Activated CD8-positive, alpha-beta memory T cell treated with anti-CD3 and anti-CD28 coated beads, Interleukin-2, amount 10 ng/mL, durations not matched to agents 7 days and 5 days (primary cell): ENCODE measurements around the gene TIPIN. TPM values are rescaled to one million over a fixed set of nuclear protein-coding genes. Genes with fewer than 3 reads are reported as not detected.
A peak's percentile ranks its signal among the peaks of the same experiment; 100 is the strongest.
"Not testable (repeated sequence)": the region's sequence is repeated elsewhere in the genome, so short reads cannot be mapped to it uniquely, and the experiment has no call there.

Experiments
- ATAC-seq: fragments of 150-1000 bp; cut with Tn5 transposase; one replicate; pipeline ENCODE4 v1.10.0; 2021; ENCODE audit warnings: moderate library complexity
- CTCF ChIA-PET: fragments of 350-600 bp; sonication (Branson Sonifier 250); formaldehyde crosslinking; loops from one replicate; lab custom pipeline; 2021; ENCODE audit warnings: antibody characterized with exemption; lab: Charles Lee
- DNase-seq: peaks from one replicate; pipeline ENCODE4 v3.0.0-alpha.2; 2020
- H3K27ac Mint-ChIP-seq: one replicate; pipeline ENCODE4 v1.8.0; 2021; ENCODE audit warnings: mild to moderate bottlenecking, mixed read lengths
- H3K27me3 Mint-ChIP-seq: one replicate; pipeline ENCODE4 v1.8.0; 2021; ENCODE audit warnings: mixed read lengths
- H3K36me3 Mint-ChIP-seq: one replicate; pipeline ENCODE4 v1.8.0; 2021; ENCODE audit warnings: mild to moderate bottlenecking, mixed read lengths
- H3K4me1 Mint-ChIP-seq: one replicate; pipeline ENCODE4 v1.8.0; 2021; ENCODE audit warnings: mixed read lengths
- H3K4me3 Mint-ChIP-seq: one replicate; pipeline ENCODE4 v1.8.0; 2021; ENCODE audit warnings: mild to moderate bottlenecking, moderate library complexity, mixed read lengths
- H3K9me3 Mint-ChIP-seq: one replicate; pipeline ENCODE4 v1.8.0; 2022; ENCODE audit warnings: low read depth, mixed read lengths
- total RNA-seq, 2 experiments: library from RNA; stranded (reverse); gene quantifications; one replicate each; pipeline ENCODE4 v1.2.3, GENCODE V29; 2021

Gene TIPIN
- total RNA-seq, 2 experiments from 2014 or later = 34.3 to 40.2 TPM

DNA sequence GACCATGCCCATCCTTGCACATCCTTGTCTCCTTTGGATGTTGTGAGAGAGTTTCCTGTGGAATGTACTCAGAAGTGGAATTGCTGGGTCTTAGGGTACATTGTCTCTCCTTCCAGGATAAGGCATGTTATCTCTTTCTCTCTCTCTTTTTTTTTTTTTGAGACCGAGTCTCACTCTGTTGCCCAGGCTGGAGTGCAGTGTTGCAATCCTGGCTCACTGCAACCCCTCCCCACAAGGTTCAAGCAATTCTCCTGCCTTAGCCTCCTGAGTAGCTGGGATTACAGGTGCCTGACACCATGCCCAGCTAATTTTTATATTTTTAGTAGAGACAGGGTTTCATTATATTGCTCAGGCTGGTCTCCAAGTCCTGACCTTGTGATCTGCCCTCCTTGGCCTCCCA lies 36.6 kb upstream of the TIPIN start:
- CTCF ChIA-PET = interaction anchor here (3.9 kb wide), 1 partner anchor 105 kb away, joined by 16 read pairs; the partner anchor contains the start of gene SNAPC5
- not testable (repeated sequence) for H3K9me3 Mint-ChIP-seq, DNase-seq, ATAC-seq, H3K27me3 Mint-ChIP-seq, H3K27ac Mint-ChIP-seq, H3K4me3 Mint-ChIP-seq
- Mint-ChIP-seq H3K36me3 (peaks cover 48% of the 10 kb centered on the region), H3K4me1 (peaks cover 69% of the 10 kb centered on the region)

DNA sequence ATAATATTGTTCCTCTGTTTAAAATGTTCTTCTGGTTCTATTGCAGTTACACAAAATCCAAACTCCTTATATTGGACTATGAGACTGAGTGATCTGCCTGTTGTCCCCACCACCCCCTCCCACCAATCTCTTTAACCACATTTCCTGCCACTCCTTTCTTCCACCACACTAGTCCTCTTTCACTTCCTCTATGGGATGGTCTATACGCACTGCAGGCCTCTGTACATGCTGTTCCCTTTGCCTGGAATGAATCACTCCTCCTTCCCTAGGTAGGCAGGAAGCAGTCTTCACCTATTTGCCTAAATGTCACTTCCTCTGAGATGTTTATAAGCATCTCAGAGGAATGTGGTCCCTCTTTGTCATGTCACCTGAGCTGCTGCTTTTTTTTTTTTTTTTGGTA lies 34.2 kb upstream of the TIPIN start:
- Mint-ChIP-seq H3K4me1 (peaks cover 71% of the 10 kb centered on the region), H3K4me3 (peak overlapping the region; percentile 97), H3K9me3 (no peaks in the 10 kb centered on the region), H3K27ac (peak overlapping the region; percentile 83), H3K27me3 (no peaks in the 10 kb centered on the region), H3K36me3 (peaks cover 41% of the 10 kb centered on the region)
- ATAC-seq (peak; percentile 4), DNase-seq (peak; percentile 53)
- CTCF ChIA-PET = interaction anchor here (1.7 to 7.2 kb wide), 3 partner anchors 13 to 108 kb away, joined by 5 to 119 read pairs (median 8); partner anchors contain the start of gene SNAPC5

DNA sequence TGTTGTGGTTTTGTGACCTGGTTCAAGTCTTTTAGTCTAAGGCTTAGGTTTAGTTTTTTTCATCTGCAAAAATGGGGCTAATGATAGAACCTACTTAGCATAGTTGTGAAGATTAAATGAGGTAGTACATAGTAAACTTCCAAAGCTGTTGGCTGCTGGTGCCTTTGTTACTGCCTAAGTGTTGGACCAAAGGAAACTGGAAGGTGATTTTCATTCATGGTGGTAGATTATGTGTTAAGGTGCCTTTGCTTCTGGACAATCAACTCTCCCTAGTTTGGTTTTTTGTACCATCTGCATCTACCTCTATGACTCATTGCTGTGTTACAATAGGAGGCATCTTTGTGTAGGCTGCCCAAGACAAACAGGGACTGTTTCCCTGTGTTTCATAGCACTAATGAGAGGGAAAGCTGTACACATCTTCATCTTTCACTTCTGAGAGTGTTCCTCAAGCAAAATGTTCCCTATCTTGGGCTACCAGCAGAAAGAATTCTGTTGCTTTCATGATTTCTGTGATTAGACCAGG lies 33.4 kb upstream of the TIPIN start:
- Mint-ChIP-seq H3K4me1 (peaks cover 69% of the 10 kb centered on the region), H3K9me3 (no peaks in the 10 kb centered on the region), H3K27me3 (no peaks in the 10 kb centered on the region), H3K36me3 (peaks cover 37% of the 10 kb centered on the region), H3K4me3 (peak overlapping the region; percentile 97), H3K27ac (peak overlapping the region; percentile 83)
- CTCF ChIA-PET = interaction anchor here (1.7 to 7.2 kb wide), 4 partner anchors 14 to 115 kb away, joined by 5 to 119 read pairs (median 14); partner anchors contain the start of genes RPL4, SNAPC5 and ZWILCH
- ATAC-seq (no peak), DNase-seq (no peak)

DNA sequence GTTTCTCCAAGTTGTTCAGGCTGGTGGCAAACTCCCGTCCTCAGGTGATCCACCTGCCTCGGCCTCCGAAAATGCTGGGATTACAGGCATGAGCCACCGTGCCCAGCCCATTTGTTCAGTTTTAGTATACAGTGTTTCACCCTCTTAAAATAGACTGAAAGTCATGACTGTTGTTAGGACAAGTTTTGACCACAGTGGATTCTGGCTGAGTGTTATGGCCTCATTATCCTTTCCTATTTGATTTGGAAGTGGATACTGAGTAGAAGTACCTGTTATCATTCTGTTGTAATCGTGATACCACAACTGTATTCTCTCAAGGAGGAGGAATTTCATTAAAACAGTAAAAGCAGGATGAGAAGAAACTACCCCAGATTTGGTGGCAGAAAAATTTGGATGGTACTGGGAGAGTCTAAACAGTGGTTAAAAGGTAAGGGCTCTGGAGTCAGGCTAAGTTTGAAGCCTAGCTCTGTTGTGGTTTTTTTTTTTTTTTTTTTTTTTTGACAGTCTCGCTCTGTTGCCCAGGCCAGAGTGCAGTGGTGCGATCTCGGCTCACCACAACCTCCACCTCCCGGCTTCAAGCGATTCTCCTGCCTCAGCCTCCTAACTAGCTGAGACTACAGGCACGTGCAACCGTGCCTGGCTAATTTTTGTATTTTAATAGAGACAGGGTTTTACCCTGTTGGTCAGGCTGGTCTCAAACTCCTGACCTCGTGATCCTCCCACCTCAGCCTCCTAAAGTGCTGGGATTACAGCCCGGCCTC lies 32.8 kb upstream of the TIPIN start:
- DNase-seq (peak; percentile 72), ATAC-seq (no peak)
- Mint-ChIP-seq H3K9me3 (no peaks in the 10 kb centered on the region), H3K27ac (peak overlapping the region; percentile 83), H3K4me1 (peaks cover 64% of the 10 kb centered on the region), H3K36me3 (peaks cover 36% of the 10 kb centered on the region), H3K4me3 (peak overlapping the region; percentile 97), H3K27me3 (no peaks in the 10 kb centered on the region)
- CTCF ChIA-PET = interaction anchor here (3.3 to 7.2 kb wide), 3 partner anchors 14 to 116 kb away, joined by 8 to 119 read pairs (median 21); partner anchors contain the start of genes RPL4, SNAPC5 and ZWILCH

DNA sequence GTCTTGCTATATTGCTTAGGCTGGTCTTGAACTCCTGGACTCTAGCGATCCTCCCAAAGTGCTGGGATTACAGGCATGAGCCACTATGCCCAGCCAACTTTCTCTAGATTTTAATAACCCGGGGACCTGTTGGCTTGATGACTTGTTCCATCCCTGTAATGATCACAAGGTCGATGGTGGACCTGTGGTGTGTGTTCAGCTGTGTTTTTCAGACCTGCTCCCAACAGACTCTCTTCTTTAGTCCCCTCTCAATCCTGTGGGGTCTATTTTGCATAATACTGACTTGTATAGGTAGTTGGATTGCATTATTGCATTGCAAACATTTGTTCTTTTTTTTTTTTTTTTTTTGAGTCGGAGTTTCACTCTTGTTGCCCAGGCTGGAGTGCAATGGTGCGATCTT lies 32.1 kb upstream of the TIPIN start:
- H3K9me3 Mint-ChIP-seq = no peaks in the 10 kb centered on the region
- H3K4me1 Mint-ChIP-seq = peaks cover 58% of the 10 kb centered on the region
- H3K27ac Mint-ChIP-seq = peak overlapping the region; percentile 83
- H3K4me3 Mint-ChIP-seq = peak overlapping the region; percentile 97
- ATAC-seq = no peak
- H3K36me3 Mint-ChIP-seq = peaks cover 33% of the 10 kb centered on the region
- DNase-seq = no peak
- CTCF ChIA-PET = interaction anchor here (0.8 to 7.2 kb wide), 9 partner anchors 13 to 532 kb away, joined by 3 to 119 read pairs (median 12); partner anchors contain the start of genes RPL4, SNAPC5, TIPIN and ZWILCH
- no peaks in the 10 kb centered on the region for H3K27me3 Mint-ChIP-seq

DNA sequence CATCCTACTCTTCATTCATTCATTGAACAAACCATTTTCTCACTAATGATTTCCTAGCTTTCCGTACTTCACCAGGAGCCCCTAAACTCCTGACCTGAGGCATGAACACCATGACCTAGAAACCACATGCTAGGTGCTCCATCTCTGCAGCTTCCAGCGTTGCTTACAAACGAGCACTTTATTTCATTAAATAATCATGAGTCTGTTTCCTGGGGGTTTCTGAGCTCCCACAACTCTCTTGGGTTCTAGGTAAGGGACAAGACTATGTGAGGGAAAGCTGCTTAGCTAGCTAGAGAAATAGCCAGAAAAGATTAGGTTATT lies 31.5 kb upstream of the TIPIN start:
- Mint-ChIP-seq H3K4me1 (peaks cover 56% of the 10 kb centered on the region), H3K27ac (peak overlapping the region; percentile 82), H3K4me3 (peak overlapping the region; percentile 97), H3K27me3 (no peaks in the 10 kb centered on the region), H3K9me3 (no peaks in the 10 kb centered on the region), H3K36me3 (peaks cover 30% of the 10 kb centered on the region)
- DNase-seq (no peak), ATAC-seq (no peak)
- CTCF ChIA-PET = interaction anchor here (0.6 to 7.2 kb wide), 15 partner anchors 8 to 531 kb away, joined by 3 to 119 read pairs (median 5); partner anchors contain the start of genes RPL4, SNAPC5, TIPIN and ZWILCH

DNA sequence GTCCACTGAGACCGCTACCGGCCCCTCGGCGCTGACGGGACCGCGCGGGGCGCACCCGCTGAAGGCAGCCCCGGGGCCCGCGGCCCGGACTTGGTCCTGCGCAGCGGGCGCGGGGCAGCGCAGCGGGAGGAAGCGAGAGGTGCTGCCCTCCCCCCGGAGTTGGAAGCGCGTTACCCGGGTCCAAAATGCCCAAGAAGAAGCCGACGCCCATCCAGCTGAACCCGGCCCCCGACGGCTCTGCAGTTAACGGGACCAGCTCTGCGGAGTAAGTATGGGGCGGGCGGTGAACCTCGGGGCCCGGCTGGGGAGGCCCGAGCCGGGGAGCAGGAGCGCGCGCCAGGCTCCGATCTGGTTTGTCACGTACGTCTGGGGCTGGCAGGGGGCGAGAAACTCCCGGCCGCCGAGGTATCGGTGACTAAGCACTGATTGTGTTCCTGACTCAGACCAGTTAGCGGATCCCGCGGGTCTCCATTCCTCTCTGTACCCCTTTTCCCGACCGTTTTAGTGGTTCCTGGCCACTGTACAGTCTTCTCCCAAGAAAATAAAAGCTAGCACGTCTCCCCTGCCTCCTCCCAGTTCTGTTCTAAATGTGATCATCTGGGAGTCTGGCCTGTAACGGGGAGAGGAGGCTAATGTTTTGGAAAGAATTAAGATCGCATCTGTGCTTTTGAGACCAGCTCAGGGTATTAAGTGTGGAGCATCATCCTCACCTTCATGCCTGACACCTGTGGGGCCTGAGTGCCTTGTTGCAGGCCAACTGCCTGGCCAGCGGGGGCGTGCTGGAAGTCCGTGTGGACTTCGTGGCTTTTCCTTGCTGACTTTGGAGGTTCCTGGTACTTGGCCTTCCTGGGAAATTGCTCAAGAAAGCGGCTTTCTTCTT lies 30.9 kb upstream of the TIPIN start:
- CTCF ChIA-PET = interaction anchor here (0.6 to 7.2 kb wide), 17 partner anchors 8 to 530 kb away, joined by 3 to 119 read pairs (median 4); partner anchors contain the start of genes RPL4, SNAPC5, TIPIN and ZWILCH

DNA sequence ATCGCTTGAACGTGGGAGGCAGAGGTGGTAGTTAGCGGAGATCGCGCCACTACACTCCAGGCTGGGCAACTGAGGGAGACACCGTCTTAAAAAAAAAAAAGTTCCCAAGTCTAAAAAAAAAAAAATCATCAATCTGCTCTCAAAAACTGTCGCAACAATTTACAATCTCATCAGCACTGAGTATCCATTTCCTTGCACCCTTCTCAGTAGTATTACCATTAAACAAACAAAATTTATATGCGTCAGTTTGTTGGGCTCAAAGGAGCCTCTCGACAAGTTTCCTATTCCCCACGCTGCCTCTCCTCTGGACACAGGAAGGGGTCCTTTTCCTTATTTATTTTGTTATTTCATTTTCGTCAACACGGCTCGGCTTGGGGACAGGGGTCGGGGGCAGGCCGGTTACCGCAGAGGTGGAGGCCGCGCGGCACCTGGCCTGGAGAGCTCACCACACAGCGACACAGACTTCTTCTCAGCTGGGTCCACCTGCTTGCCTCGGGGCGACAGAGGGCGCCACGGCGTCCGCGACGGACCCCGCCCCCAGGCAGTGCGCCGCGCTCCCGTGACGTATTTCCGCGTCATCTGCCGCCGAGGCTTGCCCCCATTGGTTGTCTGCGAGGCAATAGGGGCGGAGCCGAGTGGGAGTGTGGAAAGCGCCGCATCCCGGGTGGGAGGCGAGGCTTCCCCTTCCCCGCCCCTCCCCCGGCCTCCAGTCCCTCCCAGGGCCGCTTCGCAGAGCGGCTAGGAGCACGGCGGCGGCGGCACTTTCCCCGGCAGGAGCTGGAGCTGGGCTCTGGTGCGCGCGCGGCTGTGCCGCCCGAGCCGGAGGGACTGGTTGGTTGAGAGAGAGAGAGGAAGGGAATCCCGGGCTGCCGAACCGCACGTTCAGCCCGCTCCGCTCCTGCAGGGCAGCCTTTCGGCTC lies 30.0 kb upstream of the TIPIN start, which contains the start of gene MAP2K1:
Gene MAP2K1 (plus strand): TSS at position 709 of the 920 bp plus-strand sequence. CDS start 436 bp downstream, outside the sequence.
- CTCF ChIA-PET = interaction anchor here (0.7 to 7.2 kb wide), 15 partner anchors 8 to 118 kb away, joined by 3 to 119 read pairs (median 4); partner anchors contain the start of genes RPL4, SNAPC5, TIPIN and ZWILCH
- DNase-seq = peak; percentile 99
- peak within 1 kb of the TSS; percentile 99 for H3K27ac Mint-ChIP-seq
- H3K4me1 Mint-ChIP-seq = peaks cover 45% of the 10 kb centered on the region
- peak within 1 kb of the TSS; percentile 97 for H3K4me3 Mint-ChIP-seq
- no peaks in the 10 kb centered on the region for H3K27me3 Mint-ChIP-seq
- no peaks in the 10 kb centered on the region for H3K9me3 Mint-ChIP-seq
- ATAC-seq = peak; percentile 87
- peaks cover 21% of the 10 kb centered on the region for H3K36me3 Mint-ChIP-seq

More for the DNA sequence above, 30.9 kb upstream of the TIPIN start:
- Mint-ChIP-seq H3K9me3 (no peaks in the 10 kb centered on the region), H3K27me3 (no peaks in the 10 kb centered on the region), H3K4me1 (peaks cover 53% of the 10 kb centered on the region), H3K27ac (peak overlapping the region; percentile 82), H3K36me3 (peaks cover 28% of the 10 kb centered on the region), H3K4me3 (peak overlapping the region; percentile 97)
- DNase-seq (peak; percentile 79), ATAC-seq (peak; percentile 36)

DNA sequence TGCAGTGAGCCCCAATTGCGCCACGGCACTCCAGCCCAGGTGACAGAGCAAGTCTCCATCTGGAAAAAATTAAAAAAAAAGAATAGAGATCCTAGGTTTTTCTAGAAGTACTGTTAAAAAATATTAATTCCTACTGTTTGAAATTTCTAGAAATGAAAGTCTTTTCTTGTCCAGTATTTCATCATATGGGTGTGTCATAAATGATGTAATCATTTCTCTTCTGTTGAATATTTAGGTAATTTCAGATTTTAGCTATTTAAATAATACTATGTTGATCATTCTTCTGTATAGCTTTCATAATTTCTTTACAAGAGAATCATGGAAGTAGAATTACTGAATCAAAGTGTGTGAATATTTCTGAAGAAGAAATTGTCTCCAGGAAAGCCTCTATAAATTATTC lies 24.9 kb upstream of the TIPIN start:
- peaks cover 15% of the 10 kb centered on the region for H3K4me1 Mint-ChIP-seq
- H3K36me3 Mint-ChIP-seq, ATAC-seq, H3K9me3 Mint-ChIP-seq, DNase-seq, H3K27ac Mint-ChIP-seq, H3K4me3 Mint-ChIP-seq, CTCF ChIA-PET, H3K27me3 Mint-ChIP-seq: not testable (repeated sequence)

DNA sequence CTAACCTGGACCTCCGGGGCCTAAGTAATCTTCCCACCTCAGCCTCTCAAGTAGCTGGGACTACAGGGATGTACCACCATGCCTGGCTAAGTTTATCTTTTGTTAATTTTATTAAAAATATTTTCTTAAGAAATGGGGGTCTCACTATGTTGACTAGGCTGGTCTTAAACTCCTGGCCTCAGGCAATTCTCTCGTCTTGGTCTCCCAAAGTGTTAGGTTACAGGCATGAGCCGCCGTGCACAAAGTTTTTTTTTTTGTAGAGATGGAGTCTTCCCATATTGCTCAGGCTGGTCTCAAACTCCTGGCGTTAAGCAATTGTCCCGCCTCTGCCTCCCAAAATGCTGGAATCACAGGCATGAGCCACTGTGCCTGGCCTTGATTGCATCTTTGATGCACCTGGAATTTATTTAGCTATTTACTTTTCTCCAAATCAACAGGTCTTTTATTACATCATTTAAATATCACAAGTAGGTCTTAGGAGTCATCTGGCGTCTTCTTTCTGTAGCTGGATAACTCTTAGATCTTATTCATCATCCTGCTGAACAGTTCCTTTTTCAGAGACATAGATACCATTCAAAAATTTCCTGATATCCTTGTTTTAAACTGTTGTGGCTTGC lies 22.4 kb upstream of the TIPIN start:
- H3K4me1 Mint-ChIP-seq = peaks cover 3% of the 10 kb centered on the region
- CTCF ChIA-PET = interaction anchor here (1.1 to 1.2 kb wide), 2 partner anchors 7 to 119 kb away, joined by 3 read pairs; partner anchors contain the start of gene SNAPC5
- DNase-seq (no peak), ATAC-seq (no peak)
- H3K27ac Mint-ChIP-seq = no peak overlapping the region
- peaks cover 11% of the 10 kb centered on the region for H3K36me3 Mint-ChIP-seq
- H3K9me3 Mint-ChIP-seq = peaks cover 2% of the 10 kb centered on the region
- H3K4me3 Mint-ChIP-seq = no peak overlapping the region
- no peaks in the 10 kb centered on the region for H3K27me3 Mint-ChIP-seq

DNA sequence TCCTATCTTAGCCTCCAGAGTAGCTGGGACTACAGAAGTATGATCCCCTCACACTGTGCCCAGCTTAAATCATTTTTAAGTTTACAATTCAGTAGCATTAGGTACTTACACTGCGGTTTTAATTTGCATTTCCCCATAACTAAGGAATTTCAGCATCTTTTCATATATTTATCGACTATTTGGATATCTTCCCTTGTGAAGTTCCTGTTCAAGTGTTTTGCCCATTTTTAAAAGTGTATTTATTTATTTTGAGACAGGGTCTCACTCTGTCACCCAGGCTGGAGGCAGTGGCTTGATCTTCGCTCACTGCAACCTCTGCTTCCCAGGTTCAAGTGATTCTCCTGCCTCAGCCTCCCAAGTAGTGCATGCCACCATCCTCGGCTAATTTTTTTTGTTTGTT lies 17.7 kb upstream of the TIPIN start:
- CTCF ChIA-PET = interaction anchor here (1.3 kb wide), 1 partner anchor 12 kb away, joined by 4 read pairs; no protein-coding TSS in a partner anchor
- H3K4me3 Mint-ChIP-seq = no peak overlapping the region
- H3K27ac Mint-ChIP-seq = no peak overlapping the region
- no peaks in the 10 kb centered on the region for H3K27me3 Mint-ChIP-seq
- peaks cover 2% of the 10 kb centered on the region for H3K9me3 Mint-ChIP-seq
- DNase-seq (no peak), ATAC-seq (no peak)
- H3K4me1 Mint-ChIP-seq = peaks cover 20% of the 10 kb centered on the region
- peaks cover 5% of the 10 kb centered on the region for H3K36me3 Mint-ChIP-seq
